8988T (cell line): Measurements from ENCODE around the gene ETFDH.

ENCODE experiments used
- DNase-seq: peaks from one replicate; pipeline ENCODE4 v3.0.0; 2011

Gene ETFDH

GRCh38 chr4:158756588-158756987, 84.5 kb downstream of the ETFDH start:
- no peak for DNase-seq

- no peak for DNase-seq
Measured at GRCh38 chr4:158758142-158758541, 86.0 kb downstream of the ETFDH start.

- DNase-seq: no peak
Measured at GRCh38 chr4:158758703-158759102, 86.6 kb downstream of the ETFDH start.
